K562 (cell line): ENCODE data around the gene DOCK7.

ENCODE experiments used
- BMI1 ChIP-seq: fragments of 150-350 bp; IDR thresholded peaks from 2 replicates; pipeline ENCODE4 v1.6.1; 2014; ENCODE audit warnings: low read length
- TF ChIP-seq, protein P1 (sequence below), 3 experiments: IDR thresholded peaks in 2 of 3; conservative IDR thresholded peaks in 1 of 3; 2 replicates each; pipeline ENCODE4 v1.5.1; 2011 to 2012; ENCODE audit warnings: low read length in 3 of 3, mild to moderate bottlenecking in 3 of 3, control low read depth in 2 of 3, improper control_type of control experiment in 1 of 3, inconsistent platforms in 1 of 3, low read depth in 1 of 3, mixed read lengths in 1 of 3, moderate library complexity in 1 of 3; ENCODE audit not compliant: insufficient read depth in 2 of 3

DNA sequence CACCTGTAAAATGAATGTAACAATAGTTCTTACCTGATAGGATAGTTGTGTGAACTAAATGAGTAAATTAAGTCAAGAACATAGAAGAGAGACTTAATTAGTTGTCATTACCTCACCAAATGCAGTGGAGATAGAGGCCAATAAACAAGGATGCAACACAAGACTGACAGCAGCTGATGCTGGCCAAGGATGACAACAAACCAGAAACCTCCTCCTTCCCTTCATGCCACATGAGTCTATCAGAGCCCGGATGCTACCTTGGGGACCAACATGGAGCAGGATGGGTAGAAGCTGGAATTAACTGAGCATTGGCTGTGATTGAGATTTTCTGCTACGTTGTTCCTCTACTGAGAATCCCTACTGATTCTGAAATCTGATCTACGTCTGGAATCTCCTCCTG is 281.6 kb downstream of the DOCK7 start:
- TF ChIP-seq, protein P1, sequence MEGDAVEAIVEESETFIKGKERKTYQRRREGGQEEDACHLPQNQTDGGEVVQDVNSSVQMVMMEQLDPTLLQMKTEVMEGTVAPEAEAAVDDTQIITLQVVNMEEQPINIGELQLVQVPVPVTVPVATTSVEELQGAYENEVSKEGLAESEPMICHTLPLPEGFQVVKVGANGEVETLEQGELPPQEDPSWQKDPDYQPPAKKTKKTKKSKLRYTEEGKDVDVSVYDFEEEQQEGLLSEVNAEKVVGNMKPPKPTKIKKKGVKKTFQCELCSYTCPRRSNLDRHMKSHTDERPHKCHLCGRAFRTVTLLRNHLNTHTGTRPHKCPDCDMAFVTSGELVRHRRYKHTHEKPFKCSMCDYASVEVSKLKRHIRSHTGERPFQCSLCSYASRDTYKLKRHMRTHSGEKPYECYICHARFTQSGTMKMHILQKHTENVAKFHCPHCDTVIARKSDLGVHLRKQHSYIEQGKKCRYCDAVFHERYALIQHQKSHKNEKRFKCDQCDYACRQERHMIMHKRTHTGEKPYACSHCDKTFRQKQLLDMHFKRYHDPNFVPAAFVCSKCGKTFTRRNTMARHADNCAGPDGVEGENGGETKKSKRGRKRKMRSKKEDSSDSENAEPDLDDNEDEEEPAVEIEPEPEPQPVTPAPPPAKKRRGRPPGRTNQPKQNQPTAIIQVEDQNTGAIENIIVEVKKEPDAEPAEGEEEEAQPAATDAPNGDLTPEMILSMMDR (IDR thresholded peaks at IDR 0.05 in 2 of 3, conservative IDR thresholded peaks at IDR 0.05 in 1 of 3; ENCODE audit: insufficient read depth in 2 of 3, low read depth in 1 of 3, low read length in 3 of 3), result no peak
- no peak for TF ChIP-seq BMI1
